ENCODE results near the gene C1S. TPM values are rescaled to one million over a fixed set of nuclear protein-coding genes. Genes with fewer than 3 reads are reported as not detected.

C1S gene
- total RNA-seq, 1 donor from 2014 or later, result 0.71 TPM

- no peaks in the 10 kb centered on the region for H3K27me3 Mint-ChIP-seq
- ChIA-PET POLR2A (interaction anchor here (0.6 kb wide), 1 partner anchor 468 kb away, joined by 4 read pairs; no protein-coding TSS in a partner anchor), CTCF (no interaction called here)
- no peaks in the 10 kb centered on the region for H3K36me3 Mint-ChIP-seq (ENCODE audit: low read depth)
- peaks cover 12% of the 10 kb centered on the region for H3K4me1 Mint-ChIP-seq
- intact Hi-C loops (cut with micrococcal nuclease), result no loop called here
- ATAC-seq (ENCODE audit: low read depth) (no peak), DNase-seq (no peak)
- TF ChIP-seq CTCF (IDR thresholded peaks at IDR 0.05), result no peak
- H3K9me3 Mint-ChIP-seq, result no peaks in the 10 kb centered on the region
- H3K27ac Mint-ChIP-seq, result no peak overlapping the region
- H3K4me3 Mint-ChIP-seq, result no peak overlapping the region
These were observed 38.6 kb upstream of the C1S start for GRCh38 chr12:7021956-7022355.

- TF ChIP-seq CTCF (IDR thresholded peaks at IDR 0.05), result no peak
- CTCF ChIA-PET, result no interaction called here
- no peak overlapping the region for H3K4me3 Mint-ChIP-seq
These were observed 37.4 kb upstream of the C1S start for GRCh38 chr12:7023114-7023513.

GRCh38 chr12:7026854-7027253, 33.7 kb upstream of the C1S start:
- H3K9me3 Mint-ChIP-seq, result no peaks in the 10 kb centered on the region
- ChIA-PET POLR2A (interaction anchor here (0.6 kb wide), 1 partner anchor 9 kb away, joined by 3 read pairs; the partner anchor contains the start of gene LPCAT3), CTCF (no interaction called here)
- intact Hi-C loops (cut with micrococcal nuclease), result no loop called here
- no peak overlapping the region for H3K4me3 Mint-ChIP-seq
- no peaks in the 10 kb centered on the region for H3K4me1 Mint-ChIP-seq
- DNase-seq, result no peak
- H3K27ac Mint-ChIP-seq, result no peak overlapping the region
- H3K27me3 Mint-ChIP-seq, result no peaks in the 10 kb centered on the region
- no peak for TF ChIP-seq CTCF (IDR thresholded peaks at IDR 0.05)
- H3K36me3 Mint-ChIP-seq (ENCODE audit: low read depth), result no peaks in the 10 kb centered on the region
- ATAC-seq (ENCODE audit: low read depth), result no peak

More at GRCh38 chr12:7023114-7023513, 37.4 kb upstream of the C1S start:
- ATAC-seq (ENCODE audit: low read depth), result no peak
- no peaks in the 10 kb centered on the region for H3K9me3 Mint-ChIP-seq
- peaks cover 2% of the 10 kb centered on the region for H3K4me1 Mint-ChIP-seq
- no peaks in the 10 kb centered on the region for H3K36me3 Mint-ChIP-seq (ENCODE audit: low read depth)
- H3K27me3 Mint-ChIP-seq, result no peaks in the 10 kb centered on the region
- POLR2A ChIA-PET, result no interaction called here
- intact Hi-C loops (cut with micrococcal nuclease), result no loop called here
- no peak for DNase-seq
- no peak overlapping the region for H3K27ac Mint-ChIP-seq

GRCh38 chr12:7031306-7031705, 29.2 kb upstream of the C1S start:
- ChIA-PET POLR2A (no interaction called here), CTCF (no interaction called here)
- TF ChIP-seq CTCF (IDR thresholded peaks at IDR 0.05), result no peak
- H3K9me3 Mint-ChIP-seq, result no peaks in the 10 kb centered on the region
- no peak overlapping the region for H3K27ac Mint-ChIP-seq
- no peak for ATAC-seq (ENCODE audit: low read depth)
- H3K27me3 Mint-ChIP-seq, result no peaks in the 10 kb centered on the region
- no peaks in the 10 kb centered on the region for H3K4me1 Mint-ChIP-seq
- intact Hi-C loops (cut with micrococcal nuclease), result no loop called here
- no peak for DNase-seq
- no peaks in the 10 kb centered on the region for H3K36me3 Mint-ChIP-seq (ENCODE audit: low read depth)
- no peak overlapping the region for H3K4me3 Mint-ChIP-seq

- H3K27me3 Mint-ChIP-seq, result no peaks in the 10 kb centered on the region
- no peak overlapping the region for H3K4me3 Mint-ChIP-seq
- intact Hi-C loops (cut with micrococcal nuclease), result no loop called here
- ChIA-PET CTCF (interaction anchor here (1.0 kb wide), 1 partner anchor 63 kb away, joined by 3 read pairs; no protein-coding TSS in a partner anchor), POLR2A (no interaction called here)
- H3K36me3 Mint-ChIP-seq (ENCODE audit: low read depth), result no peaks in the 10 kb centered on the region
- no peak overlapping the region for H3K27ac Mint-ChIP-seq
- DNase-seq (no peak), ATAC-seq (ENCODE audit: low read depth) (no peak)
- no peaks in the 10 kb centered on the region for H3K4me1 Mint-ChIP-seq
- no peaks in the 10 kb centered on the region for H3K9me3 Mint-ChIP-seq
- TF ChIP-seq CTCF (IDR thresholded peaks at IDR 0.05), result no peak
These were observed 27.5 kb upstream of the C1S start for GRCh38 chr12:7032990-7033389.
